Nephron progenitor cell (in vitro differentiated cells): ENCODE data around the gene ARHGAP25.

Experiments used
- DNase-seq: peaks from one replicate; pipeline ENCODE4 v3.0.0; 2021
- H3K27ac Mint-ChIP-seq: 2 replicates; pipeline ENCODE4 v1.8.0; 2021; ENCODE audit warnings: mild to moderate bottlenecking, moderate library complexity, mixed read lengths
- H3K27me3 Mint-ChIP-seq: 2 replicates; pipeline ENCODE4 v1.8.0; 2021; ENCODE audit warnings: mild to moderate bottlenecking, low read depth, mixed read lengths; ENCODE audit not compliant: poor library complexity
- H3K36me3 Mint-ChIP-seq: 2 replicates; pipeline ENCODE4 v1.8.0; 2021; ENCODE audit warnings: low read depth, mixed read lengths
- H3K4me1 Mint-ChIP-seq: 2 replicates; pipeline ENCODE4 v1.8.0; 2021; ENCODE audit warnings: mixed read lengths
- H3K4me3 Mint-ChIP-seq: 2 replicates; pipeline ENCODE4 v1.8.0; 2021; ENCODE audit warnings: mild to moderate bottlenecking, moderate library complexity, mixed read lengths
- H3K9me3 Mint-ChIP-seq: 2 replicates; pipeline ENCODE4 v1.8.0; 2021; ENCODE audit warnings: mild to moderate bottlenecking, moderate library complexity, mixed read lengths
- CTCF ChIP-seq: fragments of 200-600 bp; sonication (generic); IDR thresholded peaks from 2 replicates; pipeline ENCODE4 v1.5.0; 2021; ENCODE audit warnings: antibody characterized with exemption

ARHGAP25 gene

DNA sequence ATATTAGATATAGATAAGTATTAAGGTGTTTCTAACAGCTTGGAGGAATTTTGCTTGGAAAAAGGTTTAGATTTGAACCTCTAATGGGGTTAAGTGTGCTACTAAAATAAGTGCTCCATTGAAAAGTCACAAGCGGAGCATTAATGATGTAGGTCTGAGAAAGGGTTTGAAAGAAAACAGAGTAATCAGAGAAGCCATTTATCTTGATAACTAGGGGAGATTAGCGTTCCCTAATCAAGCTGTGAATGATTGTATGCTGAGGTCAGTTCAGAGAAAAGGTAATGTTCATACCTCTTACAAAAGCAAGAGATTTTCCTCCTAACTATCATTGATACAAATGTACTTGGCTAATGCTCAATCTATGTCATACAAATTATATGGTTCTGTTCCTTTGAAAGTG, 1.5 kb downstream of the ARHGAP25 start:
- H3K4me3 Mint-ChIP-seq = no peak overlapping the region
- H3K27ac Mint-ChIP-seq = no peak overlapping the region
- H3K4me1 Mint-ChIP-seq = peaks cover 10% of the 10 kb centered on the region
- DNase-seq = no peak
- H3K27me3 Mint-ChIP-seq = peaks cover 12% of the 10 kb centered on the region
- H3K9me3 Mint-ChIP-seq = no peaks in the 10 kb centered on the region
- TF ChIP-seq CTCF = no peak
- no peaks in the 10 kb centered on the region for H3K36me3 Mint-ChIP-seq

- Mint-ChIP-seq H3K27ac (no peak overlapping the region), H3K9me3 (no peaks in the 10 kb centered on the region), H3K4me1 (no peaks in the 10 kb centered on the region), H3K36me3 (no peaks in the 10 kb centered on the region), H3K27me3 (peaks cover 8% of the 10 kb centered on the region), H3K4me3 (no peak overlapping the region)
- TF ChIP-seq CTCF = no peak
- no peak for DNase-seq
Measured at GRCh38 chr2:68737711-68738110, 3.1 kb downstream of the ARHGAP25 start.

DNA sequence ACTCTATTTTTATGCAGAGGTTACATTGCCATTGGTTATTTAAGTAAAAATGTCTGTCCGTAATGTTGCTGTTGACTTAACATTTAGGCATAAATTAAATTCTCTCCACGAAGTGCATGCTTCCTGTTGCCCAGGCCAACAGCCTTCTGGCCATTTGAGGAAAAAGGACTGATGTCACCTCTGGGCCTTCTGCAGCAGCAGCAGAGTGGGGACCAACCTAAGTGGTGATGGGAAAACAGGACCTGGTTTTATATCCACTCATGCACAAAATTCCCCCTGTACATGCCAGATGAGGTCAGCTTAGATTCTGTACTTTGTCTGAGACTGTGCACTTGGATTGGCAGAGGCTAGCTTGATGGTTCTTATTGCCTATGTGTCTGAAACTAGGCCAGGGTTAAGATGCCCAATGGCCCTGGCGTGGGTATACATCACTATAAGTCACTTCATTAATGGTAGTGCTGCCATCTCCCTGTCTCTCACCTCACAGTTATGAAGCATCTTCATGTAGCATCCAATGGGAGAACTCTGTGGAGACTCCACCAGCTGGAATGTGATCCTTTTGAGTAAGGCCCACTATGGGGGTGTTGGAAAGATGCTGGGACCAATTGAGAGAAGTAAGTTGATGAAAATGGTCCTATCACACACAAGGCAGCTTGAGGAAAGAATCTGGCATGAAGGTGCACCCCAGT, 4.4 kb downstream of the ARHGAP25 start:
- Mint-ChIP-seq H3K4me1 (no peaks in the 10 kb centered on the region), H3K4me3 (no peak overlapping the region), H3K36me3 (no peaks in the 10 kb centered on the region), H3K27me3 (peaks cover 8% of the 10 kb centered on the region), H3K9me3 (no peaks in the 10 kb centered on the region), H3K27ac (no peak overlapping the region)
- TF ChIP-seq CTCF = no peak
- no peak for DNase-seq

- Mint-ChIP-seq H3K36me3 (no peaks in the 10 kb centered on the region), H3K9me3 (no peaks in the 10 kb centered on the region), H3K27me3 (peaks cover 8% of the 10 kb centered on the region), H3K27ac (no peak overlapping the region), H3K4me1 (no peaks in the 10 kb centered on the region), H3K4me3 (no peak overlapping the region)
- no peak for DNase-seq
- no peak for TF ChIP-seq CTCF
Measured at GRCh38 chr2:68739595-68740399, 5.2 kb downstream of the ARHGAP25 start.

DNA sequence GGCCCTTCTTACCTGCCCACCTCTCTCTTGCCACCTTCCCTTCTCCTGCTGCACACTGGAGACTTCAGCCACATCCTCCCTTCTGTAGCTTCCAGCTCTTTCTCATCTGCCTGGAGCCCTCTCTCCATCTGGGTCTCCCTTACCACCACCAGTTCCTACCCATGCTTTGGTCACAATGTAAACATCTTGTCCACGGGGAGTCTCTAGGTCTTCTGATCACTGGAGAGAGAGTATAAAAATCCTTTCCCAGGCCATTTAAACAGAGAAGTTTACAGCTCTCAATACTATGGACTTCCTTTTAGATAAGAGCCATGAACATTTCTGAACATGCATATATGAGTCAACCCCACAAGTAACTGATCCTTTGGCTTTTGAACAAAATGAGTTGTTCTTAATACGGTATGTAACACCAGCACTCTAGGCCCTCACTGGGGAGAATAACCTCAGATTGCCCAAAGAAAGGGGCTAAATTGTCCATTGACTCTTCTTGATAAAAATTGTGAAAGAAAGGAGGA, 5.8 kb downstream of the ARHGAP25 start:
- no peak for TF ChIP-seq CTCF
- Mint-ChIP-seq H3K27me3 (peaks cover 8% of the 10 kb centered on the region), H3K27ac (no peak overlapping the region), H3K36me3 (no peaks in the 10 kb centered on the region), H3K9me3 (no peaks in the 10 kb centered on the region), H3K4me1 (no peaks in the 10 kb centered on the region), H3K4me3 (no peak overlapping the region)
- no peak for DNase-seq
